Prostate gland (tissue), 2 donors: ENCODE data around the gene PNLIP. TPM values are rescaled to one million over a fixed set of nuclear protein-coding genes. Genes with fewer than 3 reads are reported as not detected.

Experiments used
- DNase-seq: peaks from one replicate; pipeline ENCODE4 v3.0.0-alpha.2; 2019; ENCODE audit warnings: low spot score
- H3K27ac ChIP-seq, 2 donors: fragments of 200-600 bp; sonication (generic); 2 replicates each; pipeline ENCODE4 v1.5.1; 2017 to 2019
- H3K27me3 ChIP-seq: fragments of 200-600 bp; sonication (generic); replicated peaks from 2 replicates; pipeline ENCODE4 v1.5.1; 2019; ENCODE audit not compliant: insufficient read depth
- H3K36me3 ChIP-seq, 2 donors: fragments of 200-600 bp; sonication (generic); 1 replicate in 1 of 2; 2 replicates in 1 of 2; pipeline versions ENCODE4 v1.5.1 to v1.8.1; 2017 to 2019
- H3K4me1 ChIP-seq: fragments of 200-600 bp; sonication (generic); replicated peaks from 2 replicates; pipeline ENCODE4 v1.5.1; 2019
- H3K4me3 ChIP-seq, 2 donors: fragments of 200-600 bp; sonication (generic); 2 replicates each; pipeline ENCODE4 v1.5.1; 2017 to 2019
- H3K9me3 ChIP-seq: fragments of 200-600 bp; sonication (generic); 2 replicates; pipeline ENCODE4 v1.5.1; 2017
- POLR2A ChIP-seq: fragments of 450-650 bp; IDR thresholded peaks from one replicate; pipeline ENCODE4 v1.6.1; 2016; ENCODE audit warnings: antibody characterized with exemption, mild to moderate bottlenecking
- POLR2AphosphoS5 ChIP-seq: sonication (generic); formaldehyde crosslinking; IDR thresholded peaks from one replicate; pipeline ENCODE4 v1.6.1; 2017; ENCODE audit warnings: antibody characterized with exemption
- WGBS: methylation state at CpG from one replicate; pipeline ENCODE4 v1.1.5; 2018; 5-methylcytosine and 5-hydroxymethylcytosine counted together
- intact Hi-C: fragments of 100-400 bp; cut with DNase I; formaldehyde crosslinking; loops from one replicate; pipeline ENCODE4 v1.14.2; 2022
- total RNA-seq, 2 donors: library from RNA; depleted of rRNA; stranded (reverse); fragments of >200 nt; gene quantifications; one replicate each; pipeline ENCODE4 v1.1.0, GENCODE V29; 2016
- TF ChIP-seq, protein P1 (sequence below), 4 experiments: fragments of 200-600 bp in 2 of 4; fragments of 450-650 bp in 2 of 4; sonication (generic) in 2 of 4; IDR thresholded peaks; 1 replicate in 3 of 4; 2 replicates in 1 of 4; pipeline ENCODE4 v1.5.1; 2016 to 2019; ENCODE audit warnings: antibody characterized with exemption in 4 of 4, mild to moderate bottlenecking in 2 of 4, moderate library complexity in 2 of 4

The PNLIP gene
- total RNA-seq, 2 donors from 2014 or later: not detected

DNA sequence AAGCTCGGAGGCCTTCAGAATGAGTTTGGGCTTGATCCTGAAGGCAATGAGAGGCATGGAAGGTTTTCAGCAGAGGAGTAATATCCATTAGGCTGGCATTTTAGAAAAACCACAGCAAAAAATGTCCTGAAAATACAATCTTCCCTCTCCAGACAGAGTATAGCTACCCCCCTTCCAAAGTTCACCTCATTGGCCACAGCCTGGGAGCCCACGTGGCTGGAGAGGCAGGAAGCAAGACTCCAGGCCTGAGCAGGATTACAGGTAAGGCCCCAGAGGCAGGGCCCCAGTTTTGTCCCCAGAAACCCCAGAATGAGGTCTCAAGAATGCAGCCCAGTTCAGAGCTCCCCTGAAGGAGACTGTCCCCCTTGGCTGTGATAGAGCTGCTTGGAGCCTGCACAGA is 50.3 kb downstream of the PNLIP start:
- Histone ChIP-seq H3K4me1 (no peaks in the 10 kb centered on the region), H3K4me3 (no peak overlapping the region), H3K27ac (no peak overlapping the region), H3K9me3 (no peaks in the 10 kb centered on the region), H3K27me3 (no peaks in the 10 kb centered on the region), H3K36me3 (no peaks in the 10 kb centered on the region)
- DNase-seq: no peak
- no peak for TF ChIP-seq POLR2AphosphoS5
- TF ChIP-seq, protein P1, sequence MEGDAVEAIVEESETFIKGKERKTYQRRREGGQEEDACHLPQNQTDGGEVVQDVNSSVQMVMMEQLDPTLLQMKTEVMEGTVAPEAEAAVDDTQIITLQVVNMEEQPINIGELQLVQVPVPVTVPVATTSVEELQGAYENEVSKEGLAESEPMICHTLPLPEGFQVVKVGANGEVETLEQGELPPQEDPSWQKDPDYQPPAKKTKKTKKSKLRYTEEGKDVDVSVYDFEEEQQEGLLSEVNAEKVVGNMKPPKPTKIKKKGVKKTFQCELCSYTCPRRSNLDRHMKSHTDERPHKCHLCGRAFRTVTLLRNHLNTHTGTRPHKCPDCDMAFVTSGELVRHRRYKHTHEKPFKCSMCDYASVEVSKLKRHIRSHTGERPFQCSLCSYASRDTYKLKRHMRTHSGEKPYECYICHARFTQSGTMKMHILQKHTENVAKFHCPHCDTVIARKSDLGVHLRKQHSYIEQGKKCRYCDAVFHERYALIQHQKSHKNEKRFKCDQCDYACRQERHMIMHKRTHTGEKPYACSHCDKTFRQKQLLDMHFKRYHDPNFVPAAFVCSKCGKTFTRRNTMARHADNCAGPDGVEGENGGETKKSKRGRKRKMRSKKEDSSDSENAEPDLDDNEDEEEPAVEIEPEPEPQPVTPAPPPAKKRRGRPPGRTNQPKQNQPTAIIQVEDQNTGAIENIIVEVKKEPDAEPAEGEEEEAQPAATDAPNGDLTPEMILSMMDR (IDR thresholded peaks at IDR 0.05): no peak
- TF ChIP-seq POLR2A: no peak
- 88% methylated on average over 2 of the region's 2 CpGs for WGBS
- intact Hi-C loops: no loop called here

DNA sequence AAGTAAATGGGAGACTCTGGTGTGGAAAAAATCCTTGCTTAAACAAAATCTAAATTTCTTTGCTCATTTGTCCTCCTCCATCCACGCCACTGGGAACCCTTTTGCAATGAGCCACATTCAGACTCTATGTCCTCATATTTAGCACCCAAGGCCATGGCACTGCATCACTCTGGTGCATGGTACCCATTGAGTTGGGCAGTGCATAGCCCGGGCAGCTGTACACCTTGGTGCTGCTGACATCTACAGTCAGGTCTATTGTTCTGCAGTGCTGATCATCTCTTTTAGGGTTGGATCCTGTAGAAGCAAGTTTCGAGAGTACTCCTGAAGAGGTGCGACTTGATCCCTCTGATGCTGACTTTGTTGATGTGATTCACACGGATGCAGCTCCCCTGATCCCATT is 51.8 kb downstream of the PNLIP start:
- 70% methylated on average over 5 of the region's 5 CpGs for WGBS
- no peak overlapping the region for H3K27ac ChIP-seq
- TF ChIP-seq, protein P1 (IDR thresholded peaks at IDR 0.05): no peak
- TF ChIP-seq POLR2AphosphoS5 (no peak), POLR2A (no peak)
- intact Hi-C loops: no loop called here
- no peaks in the 10 kb centered on the region for H3K9me3 ChIP-seq
- H3K4me3 ChIP-seq: no peak overlapping the region
- no peaks in the 10 kb centered on the region for H3K4me1 ChIP-seq
- H3K27me3 ChIP-seq: no peaks in the 10 kb centered on the region
- no peak for DNase-seq
- H3K36me3 ChIP-seq: no peaks in the 10 kb centered on the region

DNA sequence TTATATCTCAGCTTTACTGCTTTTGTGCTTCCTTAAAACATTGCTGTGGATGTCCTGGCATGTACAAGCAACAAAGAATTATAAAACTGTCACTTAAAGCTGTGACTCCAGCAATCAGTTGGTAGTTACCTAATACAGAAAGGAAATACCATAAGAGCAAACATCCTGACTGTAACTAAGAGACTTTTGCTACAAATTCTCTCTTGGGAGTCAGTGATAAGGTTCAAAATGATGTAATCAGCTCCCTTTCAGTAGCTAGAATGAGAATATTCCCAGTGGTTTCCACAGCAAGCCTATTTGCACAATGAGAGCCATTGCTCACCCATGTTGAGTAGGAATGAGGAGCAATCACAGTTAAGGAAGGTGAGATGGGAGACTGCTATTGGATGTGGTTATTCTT is 52.6 kb downstream of the PNLIP start:
- Histone ChIP-seq H3K36me3 (no peaks in the 10 kb centered on the region), H3K27me3 (no peaks in the 10 kb centered on the region), H3K4me1 (no peaks in the 10 kb centered on the region), H3K4me3 (no peak overlapping the region), H3K9me3 (no peaks in the 10 kb centered on the region), H3K27ac (no peak overlapping the region)
- intact Hi-C loops: no loop called here
- TF ChIP-seq POLR2AphosphoS5 (no peak), POLR2A (no peak)
- TF ChIP-seq, protein P1 (IDR thresholded peaks at IDR 0.05): no peak
- no peak for DNase-seq

DNA sequence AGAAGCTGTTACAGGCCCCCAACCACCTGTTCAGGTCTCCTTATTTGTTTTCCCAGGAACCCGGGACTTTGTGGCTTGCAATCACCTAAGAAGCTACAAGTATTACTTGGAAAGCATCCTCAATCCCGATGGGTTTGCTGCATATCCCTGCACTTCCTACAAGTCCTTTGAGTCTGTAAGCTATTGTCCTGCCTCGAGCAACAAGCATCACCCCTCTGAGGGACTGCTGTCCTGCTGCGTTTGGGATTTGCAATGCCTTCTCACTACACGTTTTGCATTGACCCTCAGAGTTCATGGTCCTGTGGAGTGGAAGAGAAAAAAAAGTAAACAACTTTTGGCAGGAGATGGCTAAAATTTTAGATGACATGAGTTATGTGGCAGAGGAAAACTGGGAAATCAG is 54.3 kb downstream of the PNLIP start:
- H3K27ac ChIP-seq: no peak overlapping the region
- no peaks in the 10 kb centered on the region for H3K36me3 ChIP-seq
- no peaks in the 10 kb centered on the region for H3K9me3 ChIP-seq
- TF ChIP-seq POLR2AphosphoS5 (no peak), POLR2A (no peak)
- TF ChIP-seq, protein P1 (IDR thresholded peaks at IDR 0.05): no peak
- intact Hi-C loops: no loop called here
- no peaks in the 10 kb centered on the region for H3K4me1 ChIP-seq
- no peaks in the 10 kb centered on the region for H3K27me3 ChIP-seq
- H3K4me3 ChIP-seq: no peak overlapping the region
- DNase-seq: no peak
- WGBS: 58% methylated on average over 5 of the region's 5 CpGs

DNA sequence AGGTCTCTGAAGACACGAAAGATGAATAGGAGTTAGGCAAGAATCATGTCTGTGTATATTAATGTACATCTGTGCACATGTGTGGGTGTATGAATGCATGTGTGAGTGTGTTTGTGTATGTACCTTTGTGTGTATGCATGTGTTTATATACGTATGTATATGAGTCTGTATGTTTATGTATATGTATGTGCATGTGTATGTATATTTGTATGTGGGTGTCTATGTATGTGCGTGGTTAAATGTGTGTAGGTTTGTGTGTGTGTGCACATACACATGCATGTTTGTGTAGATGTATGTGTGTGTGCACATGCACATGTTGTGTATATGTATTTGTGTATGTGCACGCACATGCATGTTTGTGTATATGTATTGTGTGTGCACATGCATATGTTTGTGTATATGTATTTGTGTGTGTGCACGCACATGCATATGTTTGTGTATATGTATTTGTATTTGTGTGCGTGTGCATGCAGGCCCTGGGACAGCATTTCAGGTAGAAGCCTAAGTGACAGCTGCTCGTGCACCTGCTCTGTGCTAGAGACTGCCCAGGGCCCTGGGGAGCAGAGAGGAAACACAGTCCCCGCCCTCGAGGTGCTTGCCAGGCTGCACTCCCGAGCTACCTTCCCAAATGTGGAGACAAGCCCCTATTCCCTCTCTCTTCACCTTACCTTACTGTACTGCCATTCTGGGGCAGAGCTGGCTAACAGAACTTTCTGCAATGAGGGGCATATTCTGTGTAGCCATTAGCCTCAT is 57.1 kb downstream of the PNLIP start:
- no peaks in the 10 kb centered on the region for H3K36me3 ChIP-seq
- TF ChIP-seq POLR2A (no peak), POLR2AphosphoS5 (no peak)
- TF ChIP-seq, protein P1 (IDR thresholded peaks at IDR 0.05): no peak
- H3K27me3 ChIP-seq: no peaks in the 10 kb centered on the region
- intact Hi-C loops: no loop called here
- H3K4me3 ChIP-seq: no peak overlapping the region
- H3K9me3 ChIP-seq: no peaks in the 10 kb centered on the region
- WGBS: 85% methylated on average over 10 of the region's 10 CpGs
- no peak for DNase-seq
- H3K27ac ChIP-seq: no peak overlapping the region
- H3K4me1 ChIP-seq: no peaks in the 10 kb centered on the region
